HUDEP-2 (cell line): ENCODE measurements around the gene EIF5AL1.
"Not testable (repeated sequence)": the region's sequence is repeated elsewhere in the genome, so short reads cannot be mapped to it uniquely, and the experiment has no call there.

Source experiments
- DNase-seq, 76 experiments: peaks; one replicate each; lab custom pipeline; 2025; ENCODE audit not compliant: unreplicated experiment in 76 of 76; lab: John Stamatoyannopoulos, UW

Gene EIF5AL1

GRCh38 chr10:79487296-79488194 lies 24.8 kb upstream of the EIF5AL1 start:
- DNase-seq = peak in 51 of 76 experiments; percentile 2 to 61 (median 26)

- no peak for DNase-seq
Measured at GRCh38 chr10:79488336-79488735, 24.0 kb upstream of the EIF5AL1 start.

GRCh38 chr10:79488870-79489269 lies 23.5 kb upstream of the EIF5AL1 start:
- no peak for DNase-seq

- no peak for DNase-seq
Measured at GRCh38 chr10:79490400-79491142, 21.8 kb upstream of the EIF5AL1 start.

GRCh38 chr10:79491143-79491835 lies 21.0 kb upstream of the EIF5AL1 start:
- no peak for DNase-seq

GRCh38 chr10:79492256-79492655 lies 20.1 kb upstream of the EIF5AL1 start:
- no peak for DNase-seq

GRCh38 chr10:79492839-79493238 lies 19.5 kb upstream of the EIF5AL1 start:
- no peak for DNase-seq

GRCh38 chr10:79493806-79494205 lies 18.5 kb upstream of the EIF5AL1 start:
- no peak for DNase-seq

GRCh38 chr10:79494871-79495705 lies 17.2 kb upstream of the EIF5AL1 start:
- no peak for DNase-seq

- DNase-seq = no peak
Measured at GRCh38 chr10:79495791-79496190, 16.5 kb upstream of the EIF5AL1 start.

- DNase-seq = no peak
Measured at GRCh38 chr10:79496896-79497295, 15.4 kb upstream of the EIF5AL1 start.

- no peak for DNase-seq
Measured at GRCh38 chr10:79498291-79498829, 14.0 kb upstream of the EIF5AL1 start.

GRCh38 chr10:79502561-79503309 lies 9.6 kb upstream of the EIF5AL1 start:
- DNase-seq = no peak

- DNase-seq = not testable (repeated sequence)
Measured at GRCh38 chr10:79503787-79504186, 8.5 kb upstream of the EIF5AL1 start.

GRCh38 chr10:79504483-79504882 lies 7.8 kb upstream of the EIF5AL1 start:
- DNase-seq = not testable (repeated sequence)

GRCh38 chr10:79505328-79505727 lies 7.0 kb upstream of the EIF5AL1 start:
- DNase-seq = not testable (repeated sequence)

- DNase-seq = no peak
Measured at GRCh38 chr10:79505829-79506228, 6.5 kb upstream of the EIF5AL1 start.

- no peak for DNase-seq
Measured at GRCh38 chr10:79507440-79508167, 4.7 kb upstream of the EIF5AL1 start.

- not testable (repeated sequence) for DNase-seq
Measured at GRCh38 chr10:79508245-79508644, 4.1 kb upstream of the EIF5AL1 start.
